CD4-positive, alpha-beta T cell treated with Interleukin-15 for 1 hour (primary cell): ENCODE measurements around the gene SYNE3.

Source experiments
- DNase-seq: peaks from one replicate; pipeline ENCODE4 v3.0.0-alpha.2; 2020

SYNE3 gene

DNA sequence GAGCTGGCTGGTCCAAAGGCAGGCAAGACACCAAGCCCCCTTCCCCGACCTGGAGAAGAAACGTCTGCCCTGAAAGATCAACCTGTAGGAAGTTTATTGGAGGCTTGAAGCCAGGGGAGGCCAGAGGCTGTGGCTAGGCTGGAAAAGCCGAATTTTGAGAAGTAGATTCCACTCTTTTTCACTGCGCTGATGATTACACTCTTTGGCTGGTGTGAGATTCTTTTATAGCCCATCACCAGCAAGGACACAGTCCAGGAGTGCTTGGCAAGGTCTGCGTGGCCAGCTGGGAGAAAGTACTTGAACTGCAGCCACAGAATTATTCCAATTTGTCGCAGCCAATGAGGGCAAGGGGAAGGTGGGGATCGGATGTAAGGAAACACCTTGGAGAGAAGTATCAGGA, 45.0 kb downstream of the SYNE3 start:
- no peak for DNase-seq

DNA sequence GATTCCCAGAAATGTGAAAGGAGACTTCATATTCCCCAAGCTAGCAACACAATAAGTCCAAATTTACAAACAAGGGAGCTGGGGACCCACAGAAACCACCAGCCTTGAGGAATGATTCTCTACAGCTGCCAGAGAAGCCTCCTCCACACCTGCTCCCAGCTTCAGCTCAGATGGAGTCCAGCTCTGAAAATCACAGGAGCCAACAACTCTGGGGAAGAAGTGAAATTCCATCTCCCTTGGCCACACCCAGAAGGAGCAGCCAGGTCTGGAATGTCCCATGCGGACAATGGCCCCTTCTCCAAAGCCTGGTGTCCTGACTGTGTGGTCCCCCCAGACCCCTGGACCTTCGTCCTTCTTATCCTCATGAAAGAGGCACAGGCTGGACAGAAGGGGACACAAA, 45.4 kb downstream of the SYNE3 start:
- DNase-seq = no peak

DNA sequence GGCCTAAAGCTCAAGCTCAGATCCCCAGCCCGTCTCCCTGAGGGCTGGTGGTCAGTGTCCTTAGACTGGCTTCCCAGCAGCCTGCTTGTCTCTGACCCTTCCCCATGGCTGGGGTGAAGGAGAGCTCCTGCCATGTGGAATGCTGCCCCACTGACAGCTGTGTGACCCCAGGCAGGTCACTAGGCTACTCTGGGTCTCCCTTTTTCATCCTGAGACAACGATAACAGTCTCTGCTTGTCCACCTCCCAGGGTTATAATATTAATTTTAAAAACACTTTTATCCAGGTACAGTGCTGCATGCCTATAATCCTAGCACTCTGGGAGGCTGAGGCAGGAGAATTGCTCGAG, 47.3 kb downstream of the SYNE3 start:
- DNase-seq = no peak

DNA sequence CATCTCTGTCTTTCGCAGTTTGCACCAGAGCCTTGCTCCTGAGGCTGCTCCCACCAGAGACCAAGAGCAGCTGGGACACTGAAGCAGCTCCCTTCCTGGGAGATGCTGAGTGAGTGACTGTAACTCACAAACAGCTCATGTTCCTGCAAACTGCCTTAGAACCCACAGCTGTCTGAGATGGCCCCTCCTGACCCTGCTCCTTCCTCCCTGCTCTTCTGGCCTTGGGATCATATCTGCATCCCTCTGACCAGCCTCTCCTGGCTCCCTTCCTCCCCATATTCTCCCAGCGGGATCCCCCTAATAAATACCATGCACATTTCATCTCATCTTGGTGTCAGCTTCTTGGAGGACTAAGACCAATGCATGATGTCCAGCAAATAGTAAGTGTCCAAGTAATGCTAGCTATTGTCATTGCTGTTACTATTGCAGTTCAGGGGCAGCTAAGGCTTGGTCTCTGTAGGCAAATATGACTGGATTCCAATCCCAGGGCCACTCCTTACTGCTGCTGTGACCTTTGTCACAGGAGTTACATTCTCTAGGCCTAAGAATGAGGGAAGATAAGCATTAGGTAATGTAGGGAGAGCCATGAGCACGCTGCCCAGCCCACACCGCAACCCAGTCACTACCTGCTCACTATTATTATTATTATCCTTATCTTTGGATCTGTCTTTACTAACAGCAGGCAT, 47.9 kb downstream of the SYNE3 start:
- no peak for DNase-seq

- no peak for DNase-seq
Measured at GRCh38 chr14:95467657-95468056, 48.8 kb downstream of the SYNE3 start.

DNA sequence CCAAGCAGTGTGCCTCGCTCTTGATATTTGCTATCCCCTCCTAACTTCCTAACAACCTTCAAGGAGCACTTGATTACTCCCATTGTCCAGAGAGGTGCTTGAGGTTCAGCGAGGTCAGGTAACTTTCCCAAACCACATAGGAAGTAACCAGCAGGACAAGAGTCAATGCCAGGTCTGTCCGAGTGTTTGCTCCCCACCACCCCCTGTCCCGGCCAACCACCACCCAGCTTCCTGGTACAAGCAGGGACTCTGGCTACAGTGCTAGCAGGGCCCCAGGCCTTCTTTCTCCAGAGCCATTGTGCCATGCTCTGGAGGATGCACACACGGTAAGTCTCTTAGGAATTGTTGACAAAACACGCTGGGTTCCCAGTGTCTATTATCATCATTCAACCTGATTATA, 49.2 kb downstream of the SYNE3 start:
- DNase-seq = no peak
